K562 (cell line): ENCODE results near the gene SYK.

Source experiments
- FOXK2 ChIP-seq, 2 experiments: fragments of 450-650 bp; IDR thresholded peaks in 1 of 2; conservative IDR thresholded peaks in 1 of 2; 2 replicates each; pipeline ENCODE4 v1.6.1; 2016; ENCODE audit warnings: low read depth in 2 of 2, mild to moderate bottlenecking in 1 of 2
- GTF2A2 ChIP-seq: IDR thresholded peaks from 2 replicates; pipeline ENCODE4 v1.6.1; 2016; ENCODE audit warnings: mild to moderate bottlenecking, missing genetic modification characterization, missing compliant biosample characterization
- HMGN3 ChIP-seq: IDR thresholded peaks from 2 replicates; pipeline ENCODE4 v1.6.1; 2011; ENCODE audit warnings: borderline replicate concordance, low read depth, mild to moderate bottlenecking, mixed read lengths, low read length; ENCODE audit not compliant: insufficient read length; ENCODE audit errors: extremely low read depth
- IRF1 ChIP-seq: sonication (generic); formaldehyde crosslinking; IDR thresholded peaks from 2 replicates; pipeline ENCODE4 v1.8.0; 2022; ENCODE audit warnings: missing genetic modification reagents, mild to moderate bottlenecking, borderline replicate concordance
- MTF1 ChIP-seq: fragments of 250-450 bp; sonication (Bioruptor Pico); IDR thresholded peaks from 2 replicates; pipeline ENCODE4 v1.9.0; 2021; ENCODE audit warnings: moderate library complexity, mild to moderate bottlenecking, inconsistent platforms, borderline replicate concordance
- NFE2 ChIP-seq: IDR thresholded peaks from 2 replicates; pipeline ENCODE4 v1.6.1; 2014; ENCODE audit warnings: antibody characterized with exemption, low read depth
- SMC3 ChIP-seq: conservative IDR thresholded peaks from 2 replicates; pipeline ENCODE4 v1.6.1; 2011; ENCODE audit warnings: low read depth, low read length, improper control_type of control experiment; ENCODE audit not compliant: insufficient read depth
- ZNF217 ChIP-seq: sonication (generic); formaldehyde crosslinking; IDR thresholded peaks from 2 replicates; pipeline ENCODE4 v1.8.0; 2022; ENCODE audit warnings: mild to moderate bottlenecking, missing genetic modification reagents
- TF ChIP-seq, protein P1 (sequence below), 3 experiments: IDR thresholded peaks in 2 of 3; conservative IDR thresholded peaks in 1 of 3; 2 replicates each; pipeline ENCODE4 v1.5.1; 2011 to 2012; ENCODE audit warnings: low read length in 3 of 3, mild to moderate bottlenecking in 3 of 3, control low read depth in 2 of 3, improper control_type of control experiment in 1 of 3, inconsistent platforms in 1 of 3, low read depth in 1 of 3, mixed read lengths in 1 of 3, moderate library complexity in 1 of 3; ENCODE audit not compliant: insufficient read depth in 2 of 3
- TF ChIP-seq, protein P2 (sequence below), 2 experiments: fragments of 450-650 bp in 1 of 2; sonication (generic) in 1 of 2; formaldehyde crosslinking in 1 of 2; IDR thresholded peaks; 2 replicates each; pipeline versions ENCODE4 v1.7.1 to v1.9.0; 2016 to 2022; ENCODE audit warnings: inconsistent platforms in 1 of 2, mild to moderate bottlenecking in 1 of 2, missing genetic modification reagents in 1 of 2

- no peak for TF ChIP-seq SMC3
- TF ChIP-seq, protein P1, sequence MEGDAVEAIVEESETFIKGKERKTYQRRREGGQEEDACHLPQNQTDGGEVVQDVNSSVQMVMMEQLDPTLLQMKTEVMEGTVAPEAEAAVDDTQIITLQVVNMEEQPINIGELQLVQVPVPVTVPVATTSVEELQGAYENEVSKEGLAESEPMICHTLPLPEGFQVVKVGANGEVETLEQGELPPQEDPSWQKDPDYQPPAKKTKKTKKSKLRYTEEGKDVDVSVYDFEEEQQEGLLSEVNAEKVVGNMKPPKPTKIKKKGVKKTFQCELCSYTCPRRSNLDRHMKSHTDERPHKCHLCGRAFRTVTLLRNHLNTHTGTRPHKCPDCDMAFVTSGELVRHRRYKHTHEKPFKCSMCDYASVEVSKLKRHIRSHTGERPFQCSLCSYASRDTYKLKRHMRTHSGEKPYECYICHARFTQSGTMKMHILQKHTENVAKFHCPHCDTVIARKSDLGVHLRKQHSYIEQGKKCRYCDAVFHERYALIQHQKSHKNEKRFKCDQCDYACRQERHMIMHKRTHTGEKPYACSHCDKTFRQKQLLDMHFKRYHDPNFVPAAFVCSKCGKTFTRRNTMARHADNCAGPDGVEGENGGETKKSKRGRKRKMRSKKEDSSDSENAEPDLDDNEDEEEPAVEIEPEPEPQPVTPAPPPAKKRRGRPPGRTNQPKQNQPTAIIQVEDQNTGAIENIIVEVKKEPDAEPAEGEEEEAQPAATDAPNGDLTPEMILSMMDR (IDR thresholded peaks at IDR 0.05 in 2 of 3, conservative IDR thresholded peaks at IDR 0.05 in 1 of 3; ENCODE audit: insufficient read depth in 2 of 3, low read depth in 1 of 3, low read length in 3 of 3): no peak
- TF ChIP-seq GTF2A2 (tag): no peak
- TF ChIP-seq NFE2: no peak
- TF ChIP-seq, protein P2, sequence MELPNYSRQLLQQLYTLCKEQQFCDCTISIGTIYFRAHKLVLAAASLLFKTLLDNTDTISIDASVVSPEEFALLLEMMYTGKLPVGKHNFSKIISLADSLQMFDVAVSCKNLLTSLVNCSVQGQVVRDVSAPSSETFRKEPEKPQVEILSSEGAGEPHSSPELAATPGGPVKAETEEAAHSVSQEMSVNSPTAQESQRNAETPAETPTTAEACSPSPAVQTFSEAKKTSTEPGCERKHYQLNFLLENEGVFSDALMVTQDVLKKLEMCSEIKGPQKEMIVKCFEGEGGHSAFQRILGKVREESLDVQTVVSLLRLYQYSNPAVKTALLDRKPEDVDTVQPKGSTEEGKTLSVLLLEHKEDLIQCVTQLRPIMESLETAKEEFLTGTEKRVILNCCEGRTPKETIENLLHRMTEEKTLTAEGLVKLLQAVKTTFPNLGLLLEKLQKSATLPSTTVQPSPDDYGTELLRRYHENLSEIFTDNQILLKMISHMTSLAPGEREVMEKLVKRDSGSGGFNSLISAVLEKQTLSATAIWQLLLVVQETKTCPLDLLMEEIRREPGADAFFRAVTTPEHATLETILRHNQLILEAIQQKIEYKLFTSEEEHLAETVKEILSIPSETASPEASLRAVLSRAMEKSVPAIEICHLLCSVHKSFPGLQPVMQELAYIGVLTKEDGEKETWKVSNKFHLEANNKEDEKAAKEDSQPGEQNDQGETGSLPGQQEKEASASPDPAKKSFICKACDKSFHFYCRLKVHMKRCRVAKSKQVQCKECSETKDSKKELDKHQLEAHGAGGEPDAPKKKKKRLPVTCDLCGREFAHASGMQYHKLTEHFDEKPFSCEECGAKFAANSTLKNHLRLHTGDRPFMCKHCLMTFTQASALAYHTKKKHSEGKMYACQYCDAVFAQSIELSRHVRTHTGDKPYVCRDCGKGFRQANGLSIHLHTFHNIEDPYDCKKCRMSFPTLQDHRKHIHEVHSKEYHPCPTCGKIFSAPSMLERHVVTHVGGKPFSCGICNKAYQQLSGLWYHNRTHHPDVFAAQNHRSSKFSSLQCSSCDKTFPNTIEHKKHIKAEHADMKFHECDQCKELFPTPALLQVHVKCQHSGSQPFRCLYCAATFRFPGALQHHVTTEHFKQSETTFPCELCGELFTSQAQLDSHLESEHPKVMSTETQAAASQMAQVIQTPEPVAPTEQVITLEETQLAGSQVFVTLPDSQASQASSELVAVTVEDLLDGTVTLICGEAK (IDR thresholded peaks at IDR 0.05): no peak
- TF ChIP-seq, protein P2 (CRISPR knock-in tag; IDR thresholded peaks at IDR 0.05): no peak
- TF ChIP-seq FOXK2 (conservative IDR thresholded peaks at IDR 0.05 in 1 of 2, IDR thresholded peaks at IDR 0.05 in 1 of 2; ENCODE audit: low read depth in 2 of 2): no peak
- TF ChIP-seq IRF1 (CRISPR knock-in tag): no peak
- TF ChIP-seq ZNF217 (CRISPR knock-in tag): no peak
- no peak for TF ChIP-seq HMGN3
- no peak for TF ChIP-seq MTF1 (CRISPR knock-in tag)
Measured at GRCh38 chr9:90926936-90927335, 125.3 kb downstream of the SYK start.
